HepG2 (cell line): ENCODE measurements around the gene GNAI2. TPM values are rescaled to one million over a fixed set of nuclear protein-coding genes. Genes with fewer than 3 reads are reported as not detected.

ENCODE experiments used
- ADNP ChIP-seq: sonication (generic); formaldehyde crosslinking; IDR thresholded peaks from 2 replicates; pipeline ENCODE4 v1.4.0; 2020; ENCODE audit warnings: missing genetic modification reagents
- BATF2 ChIP-seq: sonication (generic); formaldehyde crosslinking; IDR thresholded peaks from 2 replicates; pipeline ENCODE4 v1.8.0; 2022; ENCODE audit warnings: mild to moderate bottlenecking, missing genetic modification reagents, moderate library complexity
- BCL6 ChIP-seq: IDR thresholded peaks from 2 replicates; pipeline ENCODE4 v1.6.1; 2016; ENCODE audit warnings: missing genetic modification reagents, missing compliant biosample characterization
- CREM ChIP-seq, 2 experiments: sonication (generic) in 1 of 2; formaldehyde crosslinking in 1 of 2; IDR thresholded peaks; 2 replicates each; pipeline versions ENCODE4 v1.4.0 to v1.6.1; 2016 to 2020; ENCODE audit warnings: antibody characterized with exemption in 1 of 2, mild to moderate bottlenecking in 1 of 2, missing genetic modification reagents in 1 of 2
- HNF4G ChIP-seq, 2 experiments: sonication (generic) in 1 of 2; formaldehyde crosslinking in 1 of 2; IDR thresholded peaks; 2 replicates each; pipeline versions ENCODE4 v1.4.0 to v1.6.1; 2011 to 2020; ENCODE audit warnings: borderline replicate concordance in 2 of 2, low read depth in 2 of 2, mild to moderate bottlenecking in 2 of 2, low read length in 1 of 2, missing genetic modification reagents in 1 of 2, moderate library complexity in 1 of 2
- KLF12 ChIP-seq: sonication (generic); formaldehyde crosslinking; IDR thresholded peaks from 2 replicates; pipeline ENCODE4 v1.4.0; 2020; ENCODE audit warnings: missing genetic modification reagents, borderline replicate concordance
- MED1 ChIP-seq: sonication (generic); formaldehyde crosslinking; IDR thresholded peaks from 2 replicates; pipeline ENCODE4 v1.4.0; 2020; ENCODE audit warnings: missing genetic modification reagents
- NR2C2 ChIP-seq: sonication (generic); formaldehyde crosslinking; IDR thresholded peaks from 2 replicates; pipeline ENCODE4 v1.4.0; 2020; ENCODE audit warnings: missing genetic modification reagents, mild to moderate bottlenecking, moderate library complexity, borderline replicate concordance
- PAXIP1 ChIP-seq: sonication (generic); formaldehyde crosslinking; conservative IDR thresholded peaks from 2 replicates; pipeline ENCODE4 v1.4.0; 2020; ENCODE audit warnings: mild to moderate bottlenecking, missing genetic modification reagents, moderate library complexity
- PHF21A ChIP-seq: sonication (generic); formaldehyde crosslinking; IDR thresholded peaks from 2 replicates; pipeline ENCODE4 v1.5.0; 2020; ENCODE audit warnings: mild to moderate bottlenecking, missing genetic modification reagents
- SAP130 ChIP-seq: IDR thresholded peaks from 2 replicates; pipeline ENCODE4 v1.6.1; 2016; ENCODE audit warnings: low read depth
- SOX13 ChIP-seq, 3 experiments: fragments of 450-650 bp in 1 of 3; sonication (generic) in 1 of 3; formaldehyde crosslinking in 1 of 3; IDR thresholded peaks in 2 of 3; conservative IDR thresholded peaks in 1 of 3; 2 replicates each; pipeline versions ENCODE4 v1.5.0 to v1.6.1; 2016 to 2020; ENCODE audit warnings: antibody characterized with exemption in 1 of 3, mild to moderate bottlenecking in 1 of 3, missing compliant biosample characterization in 1 of 3, missing genetic modification reagents in 1 of 3, moderate library complexity in 1 of 3
- ZBED4 ChIP-seq: sonication (generic); formaldehyde crosslinking; IDR thresholded peaks from 2 replicates; pipeline ENCODE4 v1.4.0; 2020; ENCODE audit warnings: missing genetic modification reagents, borderline replicate concordance
- ZBTB7A ChIP-seq: sonication (generic); formaldehyde crosslinking; IDR thresholded peaks from 2 replicates; pipeline ENCODE4 v1.8.0; 2022; ENCODE audit warnings: mild to moderate bottlenecking, missing genetic modification reagents
- ZNF160 ChIP-seq: sonication (generic); formaldehyde crosslinking; IDR thresholded peaks from 2 replicates; pipeline ENCODE4 v1.8.0; 2022; ENCODE audit warnings: mild to moderate bottlenecking, inconsistent platforms, missing genetic modification reagents
- ZNF44 ChIP-seq: sonication (generic); formaldehyde crosslinking; IDR thresholded peaks from 2 replicates; pipeline ENCODE4 v1.5.1; 2020; ENCODE audit warnings: mild to moderate bottlenecking, missing genetic modification reagents
- ZNF788 ChIP-seq: sonication (generic); formaldehyde crosslinking; IDR thresholded peaks from 2 replicates; pipeline ENCODE4 v1.5.0; 2020; ENCODE audit warnings: mild to moderate bottlenecking, missing genetic modification reagents, borderline replicate concordance
- polyA plus RNA-seq, 8 experiments: library from polyadenylated mRNA; depleted of rRNA in 3 of 8; stranded (reverse) in 7 of 8; unstranded in 1 of 8; fragments of >200 nt; fragmentation: Illumina TruSeq in 4 of 8; extraction: Trizol in 4 of 8; gene quantifications; 2 replicates each; pipeline versions ENCODE4 v1.2.1 to v1.2.3, GENCODE V29; 2011 to 2016; ENCODE audit warnings: low read depth in 4 of 8, missing spikeins in 1 of 8, mixed read lengths in 1 of 8; ENCODE audit not compliant: insufficient read depth in 1 of 8
- total RNA-seq, 5 experiments: library from RNA; depleted of rRNA; stranded (reverse); fragments of >200 nt; fragmentation: Illumina TruSeq; extraction: Trizol; gene quantifications; 2 replicates each; pipeline ENCODE4 v1.2.3, GENCODE V29; 2016; ENCODE audit warnings: low read depth in 1 of 5
- TF ChIP-seq, protein P1 (sequence below): IDR thresholded peaks from 2 replicates; pipeline ENCODE4 v1.6.1; 2016; ENCODE audit warnings: low read depth

Gene GNAI2
- total and polyA plus RNA-seq, 2 of the 13 experiments (the other 11 are each of a cell fraction or from before 2014, with no cell fraction given) = 51.1 to 66.2 TPM

DNA sequence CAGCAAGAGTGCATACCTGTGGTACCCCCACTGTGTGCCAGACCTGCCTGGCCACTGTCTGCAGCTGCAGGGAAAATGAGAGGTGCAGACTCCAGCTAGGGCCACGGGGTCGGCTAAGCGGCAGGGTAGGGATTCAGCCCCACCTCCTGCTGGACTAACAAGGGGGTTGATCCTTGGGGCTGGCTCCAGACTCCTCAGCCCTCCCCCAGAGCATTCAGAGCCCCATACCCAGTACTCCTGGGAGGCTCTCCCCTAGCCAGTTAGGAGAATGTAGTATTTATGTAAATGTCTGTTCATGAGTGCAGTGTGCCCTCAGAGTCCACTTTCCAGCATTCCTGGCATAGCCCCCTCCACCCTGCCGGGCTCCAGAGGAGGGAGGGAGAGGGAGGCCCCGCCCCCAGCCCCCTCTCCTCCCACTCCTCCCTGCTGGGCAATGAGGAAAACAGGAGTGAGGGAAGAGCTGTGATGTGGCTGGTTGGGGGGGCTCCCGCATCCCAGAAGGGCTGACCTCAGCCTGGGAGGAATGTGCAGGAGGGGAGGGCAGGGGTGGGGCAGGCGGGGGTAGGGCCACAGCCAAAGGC lies 28.5 kb downstream of the GNAI2 start (continued):
- TF ChIP-seq HNF4G (IDR thresholded peaks at IDR 0.05; ENCODE audit: borderline replicate concordance, low read depth, low read length) = peak; percentile 57; the same call in 1 of the 2 replicates
- no peak for TF ChIP-seq HNF4G (CRISPR knock-in tag; IDR thresholded peaks at IDR 0.05; ENCODE audit: borderline replicate concordance, low read depth)
- TF ChIP-seq ZNF160 (CRISPR knock-in tag) = 0 out of 2 replicates have a peak, but pooled peaks have one; percentile 9
- TF ChIP-seq ZBTB7A = no peak
- no peak for TF ChIP-seq ZBED4 (CRISPR knock-in tag)
- TF ChIP-seq NR2C2 (CRISPR knock-in tag) = no peak
- TF ChIP-seq KLF12 (CRISPR knock-in tag) = 0 out of 2 replicates have a peak, but pooled peaks have one; percentile 50
- TF ChIP-seq PAXIP1 (CRISPR knock-in tag) = peak; percentile 87
- 0 out of 2 replicates have a peak, but pooled peaks have one; percentile 29 for TF ChIP-seq SOX13 (IDR thresholded peaks at IDR 0.05)
- peak in 1 of 2 experiments; percentile 63; a peak in 2 of 4 replicates for TF ChIP-seq SOX13 (CRISPR knock-in tag; conservative IDR thresholded peaks at IDR 0.05 in 1 of 2, IDR thresholded peaks at IDR 0.05 in 1 of 2)
- TF ChIP-seq ADNP (CRISPR knock-in tag) = no peak
- peak; percentile 58 for TF ChIP-seq MED1 (CRISPR knock-in tag)
- TF ChIP-seq BCL6 (CRISPR knock-in tag) = peak; percentile 45; the same call in 1 of the 2 replicates
- peak; percentile 87 for TF ChIP-seq SAP130 (CRISPR knock-in tag)
- TF ChIP-seq BATF2 (CRISPR knock-in tag) = no peak; the same call in 1 of the 2 replicates
- peak; percentile 59 for TF ChIP-seq PHF21A (CRISPR knock-in tag)
- TF ChIP-seq, protein P1, sequence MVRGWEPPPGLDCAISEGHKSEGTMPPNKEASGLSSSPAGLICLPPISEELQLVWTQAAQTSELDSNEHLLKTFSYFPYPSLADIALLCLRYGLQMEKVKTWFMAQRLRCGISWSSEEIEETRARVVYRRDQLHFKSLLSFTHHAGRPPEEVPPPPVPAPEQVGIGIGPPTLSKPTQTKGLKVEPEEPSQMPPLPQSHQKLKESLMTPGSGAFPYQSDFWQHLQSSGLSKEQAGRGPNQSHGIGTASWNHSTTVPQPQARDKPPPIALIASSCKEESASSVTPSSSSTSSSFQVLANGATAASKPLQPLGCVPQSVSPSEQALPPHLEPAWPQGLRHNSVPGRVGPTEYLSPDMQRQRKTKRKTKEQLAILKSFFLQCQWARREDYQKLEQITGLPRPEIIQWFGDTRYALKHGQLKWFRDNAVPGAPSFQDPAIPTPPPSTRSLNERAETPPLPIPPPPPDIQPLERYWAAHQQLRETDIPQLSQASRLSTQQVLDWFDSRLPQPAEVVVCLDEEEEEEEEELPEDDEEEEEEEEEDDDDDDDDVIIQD (CRISPR knock-in tag) = peak; percentile 37; the same call in 1 of the 2 replicates
- TF ChIP-seq ZNF788 (CRISPR knock-in tag) = 0 out of 2 replicates have a peak, but pooled peaks have one; percentile 31
- TF ChIP-seq ZNF44 (CRISPR knock-in tag) = no peak
- peak; percentile 56; the same call in 1 of the 2 replicates for TF ChIP-seq CREM (IDR thresholded peaks at IDR 0.05)
- no peak for TF ChIP-seq CREM (CRISPR knock-in tag; IDR thresholded peaks at IDR 0.05)
